ENCODE data around the gene PRKAR1B.

The PRKAR1B gene

DNA sequence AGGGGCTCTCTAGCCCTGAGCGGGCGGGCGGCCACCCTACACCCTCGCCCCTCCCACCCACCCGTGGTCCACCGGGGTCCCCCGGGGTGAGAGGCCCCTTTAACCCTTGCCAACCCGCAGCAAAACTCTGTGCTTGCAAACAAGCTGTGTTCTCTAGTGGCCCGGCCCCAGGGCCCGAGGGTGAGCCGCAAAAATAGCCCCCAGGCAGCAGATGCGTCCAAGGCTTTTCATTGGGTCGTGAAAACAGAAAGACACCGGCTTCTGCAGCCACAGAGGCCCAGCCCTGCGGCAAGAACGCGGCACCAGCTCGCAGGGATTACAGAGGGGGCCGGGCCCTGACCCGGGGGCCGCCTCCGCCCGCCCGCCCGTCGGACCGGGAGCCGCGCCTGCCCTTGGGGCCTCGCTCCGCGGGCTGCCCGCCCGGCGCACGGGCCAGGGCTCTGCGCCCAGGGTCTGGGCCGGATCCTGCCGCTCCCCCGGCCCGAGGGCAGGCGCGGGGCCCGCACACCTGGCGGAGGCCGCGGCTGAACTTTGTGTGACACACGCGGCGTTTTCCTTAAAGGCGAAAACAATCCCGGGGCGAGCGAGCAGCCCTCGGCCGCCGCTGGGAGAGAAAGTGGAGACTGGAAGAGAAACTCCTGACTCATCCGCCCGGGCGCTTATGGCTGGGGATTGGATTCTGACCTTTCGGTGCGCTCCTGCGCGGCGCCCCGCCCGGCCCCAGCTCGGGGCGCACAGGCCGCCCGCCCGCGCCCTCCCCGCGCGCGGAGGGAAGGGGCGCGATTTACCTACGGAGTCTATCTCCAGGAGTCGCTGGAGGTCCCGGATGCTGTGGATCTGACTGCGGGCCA is 210.2 kb downstream of the PRKAR1B start:
- DNase-seq: peak; percentile 69

DNA sequence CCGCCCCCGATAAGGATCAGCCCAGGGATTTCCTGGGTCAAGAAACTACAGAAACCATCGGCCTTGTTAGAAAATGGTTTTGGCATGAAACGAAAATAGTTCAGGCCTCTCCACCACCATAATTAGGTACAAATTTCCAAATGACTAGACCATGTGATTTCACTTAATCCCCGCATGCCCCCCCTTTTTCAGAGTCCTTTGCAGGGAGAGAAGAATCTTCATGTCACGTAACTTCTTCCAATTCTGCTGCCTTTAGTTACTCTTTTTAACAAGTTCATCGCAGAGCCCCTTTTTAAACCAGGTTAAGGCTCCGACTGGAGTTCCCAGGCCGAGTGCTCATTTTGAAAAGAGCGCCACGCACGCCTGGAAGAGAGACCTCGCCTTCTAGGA is 210.9 kb downstream of the PRKAR1B start:
- DNase-seq: peak; percentile 45

DNA sequence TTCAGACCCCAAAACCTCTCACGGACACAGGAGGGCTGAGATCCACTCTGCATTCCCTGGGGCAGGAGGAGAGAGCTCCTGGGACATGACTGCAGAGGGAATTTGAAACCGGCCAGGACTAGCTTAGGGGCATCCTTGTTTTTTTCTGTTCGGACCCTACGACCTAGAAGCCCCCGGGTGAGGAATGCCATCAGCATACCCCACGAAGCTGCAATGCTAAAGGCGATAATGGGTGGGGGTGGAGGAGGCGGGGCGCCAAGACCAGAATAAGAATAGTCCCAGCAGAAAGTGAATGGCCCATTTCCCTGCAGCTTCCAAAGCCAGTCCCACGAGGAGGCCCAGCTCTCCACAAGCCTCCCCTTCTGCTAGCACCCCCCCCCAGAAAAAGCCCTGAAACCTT is 211.5 kb downstream of the PRKAR1B start:
- DNase-seq: no peak

GRCh38 chr7:514651-515598 is 212.2 kb downstream of the PRKAR1B start:
- DNase-seq: peak; percentile 42

DNA sequence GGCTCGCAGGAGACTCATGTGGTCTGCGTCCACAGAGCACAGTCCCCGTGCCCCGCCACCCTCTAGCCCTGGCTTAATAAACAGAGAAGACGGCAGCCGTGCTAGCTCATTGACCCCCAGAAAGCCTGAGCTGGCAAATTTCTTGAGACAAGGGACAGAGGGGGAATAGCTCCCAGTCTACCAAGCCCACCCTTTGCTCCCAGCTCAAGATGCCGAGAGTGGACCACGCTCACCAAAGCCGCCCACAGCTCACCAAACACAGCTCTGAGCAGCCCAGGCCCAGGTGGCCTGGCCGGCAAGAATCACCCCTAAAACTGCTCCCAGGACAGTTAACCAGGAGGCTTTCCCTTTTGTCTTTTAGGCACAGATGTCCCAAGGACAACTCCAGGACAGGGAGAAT is 212.8 kb downstream of the PRKAR1B start:
- DNase-seq: no peak

- DNase-seq: peak; percentile 78
Observed at GRCh38 chr7:513521-514166, 213.4 kb downstream of the PRKAR1B start.

DNA sequence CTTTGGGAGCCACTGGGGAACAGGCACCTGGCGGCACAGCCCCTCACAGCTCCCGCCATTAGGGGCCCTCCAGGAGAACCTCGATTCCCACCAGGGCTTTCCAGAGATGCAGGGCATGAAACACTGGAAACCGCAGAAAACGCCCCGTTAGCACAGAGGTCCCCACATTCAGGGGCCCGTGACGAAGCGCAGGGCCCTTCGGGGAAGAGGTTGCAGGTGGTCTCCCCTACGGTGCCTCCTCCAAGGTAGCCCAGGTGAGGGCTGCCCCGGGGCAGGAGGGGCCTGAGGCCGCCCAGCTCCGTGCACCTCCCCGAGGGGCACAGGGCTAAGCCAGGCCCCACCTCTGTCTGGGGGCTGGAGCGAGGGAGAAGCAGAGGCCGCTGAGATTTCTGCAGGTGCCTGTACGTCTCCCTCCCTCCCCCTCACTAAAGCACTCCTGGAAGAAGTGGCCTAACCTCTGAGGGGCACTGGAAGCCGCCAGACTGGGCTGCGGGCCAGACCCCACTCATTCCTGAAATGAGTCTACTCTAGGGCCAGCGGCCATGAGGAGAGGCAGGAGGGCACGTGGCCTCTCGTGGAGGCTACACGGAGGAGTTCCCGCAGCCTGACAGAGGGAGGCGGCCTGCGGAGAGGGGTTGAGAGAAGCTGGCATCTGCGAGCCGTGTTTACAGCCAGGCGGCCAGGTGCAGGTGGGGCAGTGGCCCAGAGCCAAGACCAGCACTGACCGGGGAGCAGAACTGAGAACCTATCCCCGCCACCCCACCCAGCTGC is 214.4 kb downstream of the PRKAR1B start:
- no peak for DNase-seq

DNA sequence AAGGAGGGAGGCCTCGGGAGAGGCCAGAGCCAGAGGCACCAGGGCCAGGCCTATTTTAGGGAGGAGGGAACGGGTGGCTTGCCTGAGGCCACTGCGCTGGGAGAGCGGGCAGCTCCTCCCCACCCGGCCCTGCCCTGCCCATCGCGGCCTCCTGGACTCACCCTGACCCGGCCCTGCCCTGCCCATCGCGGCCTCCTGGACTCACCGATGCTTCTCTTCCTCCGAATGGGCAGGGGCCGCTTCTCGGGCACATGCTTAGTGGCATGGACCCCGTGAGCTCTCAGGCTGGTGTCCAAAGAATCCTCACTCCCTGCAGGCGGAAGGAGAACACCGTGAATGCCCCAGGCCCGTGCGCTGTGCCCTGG is 215.0 kb downstream of the PRKAR1B start:
- DNase-seq: no peak

GRCh38 chr7:511476-512145 is 215.5 kb downstream of the PRKAR1B start:
- DNase-seq: no peak

DNA sequence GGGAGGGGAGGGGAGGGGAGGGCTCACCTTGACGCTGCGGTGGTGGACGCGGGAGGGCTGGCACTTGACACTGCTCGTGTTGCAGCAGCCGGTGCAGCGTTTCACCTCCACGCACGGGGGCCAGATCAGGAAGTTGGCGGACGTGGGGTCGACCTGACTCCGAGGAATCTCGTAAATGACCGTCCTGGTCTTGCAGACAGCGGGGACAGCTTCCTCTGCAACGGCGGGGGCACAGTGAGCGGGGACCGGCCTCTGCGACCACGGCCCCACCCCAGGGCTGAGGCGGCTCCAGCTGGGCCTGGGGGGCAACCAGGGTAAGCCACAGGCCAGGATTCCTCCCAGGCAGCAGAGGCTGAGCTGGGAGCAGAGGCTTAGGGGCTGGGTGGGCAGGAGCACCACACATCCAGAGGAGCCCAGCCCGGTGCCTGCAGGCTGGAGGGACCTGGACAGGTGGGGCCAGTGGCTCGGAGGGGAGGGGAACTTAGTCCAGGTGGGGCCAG is 216.2 kb downstream of the PRKAR1B start:
- DNase-seq: no peak

GRCh38 chr7:510131-510481 is 217.0 kb downstream of the PRKAR1B start:
- DNase-seq: no peak

DNA sequence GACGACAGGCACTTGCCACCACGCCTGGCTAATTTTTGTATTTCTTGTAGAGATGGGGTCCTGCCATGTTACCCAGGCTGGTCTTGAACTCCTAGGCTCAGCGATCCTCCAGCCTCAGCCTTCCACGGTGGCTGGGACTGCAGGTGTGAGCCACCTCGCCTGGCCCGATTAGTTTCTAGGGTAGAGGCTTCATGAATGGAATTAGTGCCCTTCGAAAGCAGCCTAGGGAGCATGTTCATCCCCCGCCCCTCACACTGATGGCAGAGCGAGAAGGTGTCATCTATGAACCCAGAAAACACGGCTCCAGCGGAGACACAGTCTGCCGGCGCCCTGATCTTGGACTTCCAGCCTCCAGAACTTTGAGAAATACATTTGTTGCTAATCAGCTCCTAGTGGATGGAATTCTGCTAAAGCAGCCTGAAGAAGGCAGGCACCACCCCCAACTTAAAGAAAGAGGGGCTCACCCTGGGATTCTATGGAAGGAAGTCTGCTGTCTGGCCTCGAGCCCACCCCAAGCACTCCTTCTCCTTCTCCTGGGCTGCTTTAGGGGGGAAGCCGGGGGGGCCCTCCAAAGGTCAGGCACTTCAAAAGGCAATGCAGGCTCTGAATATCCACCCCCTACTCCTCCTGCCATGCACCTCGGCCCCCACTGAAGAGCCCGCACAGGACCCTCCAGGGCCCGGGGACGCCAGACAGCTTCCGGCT is 217.5 kb downstream of the PRKAR1B start:
- peak; percentile 35 for DNase-seq

DNA sequence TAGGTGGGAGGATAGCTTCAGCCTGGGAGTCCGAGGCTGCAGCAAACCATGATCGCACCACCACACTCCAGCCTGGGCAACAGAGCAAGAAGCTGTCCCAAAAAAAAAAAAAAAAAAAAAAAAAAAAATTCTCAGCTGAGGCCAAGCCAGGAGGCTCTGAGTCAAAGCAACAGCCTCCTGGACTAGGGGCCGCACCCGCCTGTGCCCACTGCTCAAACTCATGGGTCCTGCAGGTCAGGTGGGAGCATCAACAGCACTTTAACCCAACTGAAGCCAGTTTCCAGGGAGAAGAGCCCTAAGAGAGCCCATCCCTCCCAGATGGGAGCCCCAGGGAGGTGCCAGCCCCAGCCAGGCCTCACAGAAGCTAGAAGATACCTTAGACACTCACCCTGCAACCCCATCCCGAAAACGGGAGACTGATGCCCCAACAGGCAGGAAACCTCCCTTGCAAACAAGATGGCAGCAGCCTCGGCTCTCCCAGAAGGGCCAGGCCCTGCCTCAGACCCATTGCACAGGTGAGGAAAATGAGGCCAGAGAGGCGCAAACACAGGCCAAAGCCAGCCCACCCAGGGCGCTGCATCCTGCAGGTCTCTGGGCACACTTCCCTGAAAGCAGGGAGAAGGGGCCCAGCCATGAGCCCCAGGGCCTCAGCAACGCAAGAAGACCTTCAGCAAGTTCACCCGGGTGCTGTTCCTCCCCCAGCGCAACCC is 218.5 kb downstream of the PRKAR1B start:
- no peak for DNase-seq

- DNase-seq: no peak
Observed at GRCh38 chr7:507623-508300, 219.3 kb downstream of the PRKAR1B start.

GRCh38 chr7:506921-507622 is 220.0 kb downstream of the PRKAR1B start:
- DNase-seq: no peak

DNA sequence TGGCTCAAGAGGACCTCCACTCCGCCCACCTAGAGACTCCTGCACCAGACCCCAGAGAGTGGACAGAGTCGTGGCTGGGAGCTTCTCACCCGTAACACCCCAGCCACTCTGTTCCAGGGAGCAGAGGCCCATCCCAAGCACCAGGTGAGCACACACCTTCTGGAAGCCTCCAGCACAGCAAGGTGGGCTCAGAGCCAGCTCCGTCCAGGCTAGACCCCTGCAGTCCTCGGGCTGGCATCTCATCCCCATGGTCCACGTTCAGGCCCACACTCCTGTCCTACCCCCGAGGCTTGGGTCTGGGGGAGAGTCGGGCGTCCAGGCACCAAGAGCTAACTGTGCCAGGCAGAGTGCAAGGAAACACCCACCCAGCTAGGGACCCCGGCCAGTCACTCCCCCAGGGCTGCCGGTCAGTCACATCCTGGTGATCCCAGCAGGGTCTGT is 220.7 kb downstream of the PRKAR1B start:
- no peak for DNase-seq

GRCh38 chr7:505171-505570 is 221.9 kb downstream of the PRKAR1B start:
- no peak for DNase-seq

- no peak for DNase-seq
Observed at GRCh38 chr7:504221-505111, 222.6 kb downstream of the PRKAR1B start.
